GM12878 (cell line): ENCODE results near the gene SMIM14.

ENCODE experiments used
- CREM ChIP-seq: IDR thresholded peaks from 2 replicates; pipeline ENCODE4 v1.6.1; 2014; ENCODE audit warnings: antibody characterized with exemption, low read depth
- POLR2AphosphoS5 ChIP-seq: IDR thresholded peaks from 2 replicates; pipeline ENCODE4 v1.6.1; 2011; ENCODE audit warnings: mild to moderate bottlenecking, low read length, inconsistent platforms

- no peak for TF ChIP-seq POLR2AphosphoS5
- TF ChIP-seq CREM = no peak
Observed at GRCh38 chr4:39505581-39505980, 133.1 kb downstream of the SMIM14 start.
